ENCODE measurements around the gene NEURL3.

Gene NEURL3

GRCh38 chr2:96449637-96450036, 55.5 kb downstream of the NEURL3 start:
- no peak for TF ChIP-seq CTCF (IDR thresholded peaks at IDR 0.05; ENCODE audit: insufficient read depth, low read length, poor library complexity, severe bottlenecking)
- no peak for DNase-seq (ENCODE audit: extremely low read depth, insufficient read length)
- Histone ChIP-seq H3K27me3 (replicated peaks; ENCODE audit: control insufficient read depth, insufficient read depth, low read length) (no peaks in the 10 kb centered on the region; the same call in 1 of the 2 replicates), H3K4me3 (replicated peaks; ENCODE audit: low read depth, low read length) (no peak overlapping the region), H3K36me3 (ENCODE audit: control insufficient read depth, insufficient read depth, low read length) (no peaks in the 10 kb centered on the region)

GRCh38 chr2:96449174-96449573, 56.0 kb downstream of the NEURL3 start:
- no peaks in the 10 kb centered on the region; the same call in 1 of the 2 replicates for H3K27me3 ChIP-seq (replicated peaks; ENCODE audit: control insufficient read depth, insufficient read depth, low read length)
- H3K4me3 ChIP-seq (replicated peaks; ENCODE audit: low read depth, low read length) = no peak overlapping the region
- DNase-seq (ENCODE audit: extremely low read depth, insufficient read length) = no peak
- no peaks in the 10 kb centered on the region for H3K36me3 ChIP-seq (ENCODE audit: control insufficient read depth, insufficient read depth, low read length)
- no peak for TF ChIP-seq CTCF (IDR thresholded peaks at IDR 0.05; ENCODE audit: insufficient read depth, low read length, poor library complexity, severe bottlenecking)

GRCh38 chr2:96447726-96448125, 57.4 kb downstream of the NEURL3 start:
- Histone ChIP-seq H3K36me3 (ENCODE audit: control insufficient read depth, insufficient read depth, low read length) (no peaks in the 10 kb centered on the region), H3K27me3 (replicated peaks; ENCODE audit: control insufficient read depth, insufficient read depth, low read length) (no peaks in the 10 kb centered on the region; the same call in 1 of the 2 replicates), H3K4me3 (replicated peaks; ENCODE audit: low read depth, low read length) (no peak overlapping the region)
- no peak for TF ChIP-seq CTCF (IDR thresholded peaks at IDR 0.05; ENCODE audit: insufficient read depth, low read length, poor library complexity, severe bottlenecking)
- DNase-seq (ENCODE audit: extremely low read depth, insufficient read length) = no peak

Measured in GM06990 (cell line).